Fibroblast of pulmonary artery (primary cell): Measurements from ENCODE around the gene PPP1R1B.

Experiments used
- DNase-seq: peaks from one replicate; pipeline ENCODE4 v3.0.0-alpha.2; 2010; ENCODE audit warnings: low read depth
- H3K4me3 ChIP-seq: replicated peaks from 2 replicates; pipeline ENCODE4 v1.5.1; 2011; ENCODE audit warnings: low read depth, mild to moderate bottlenecking, control low read depth, low read length, moderate library complexity
- TF ChIP-seq, protein P1 (sequence below): IDR thresholded peaks from 2 replicates; pipeline ENCODE4 v1.5.1; 2011; ENCODE audit warnings: mild to moderate bottlenecking, control low read depth, low read length, inconsistent platforms; ENCODE audit errors: missing control alignments

PPP1R1B gene

DNA sequence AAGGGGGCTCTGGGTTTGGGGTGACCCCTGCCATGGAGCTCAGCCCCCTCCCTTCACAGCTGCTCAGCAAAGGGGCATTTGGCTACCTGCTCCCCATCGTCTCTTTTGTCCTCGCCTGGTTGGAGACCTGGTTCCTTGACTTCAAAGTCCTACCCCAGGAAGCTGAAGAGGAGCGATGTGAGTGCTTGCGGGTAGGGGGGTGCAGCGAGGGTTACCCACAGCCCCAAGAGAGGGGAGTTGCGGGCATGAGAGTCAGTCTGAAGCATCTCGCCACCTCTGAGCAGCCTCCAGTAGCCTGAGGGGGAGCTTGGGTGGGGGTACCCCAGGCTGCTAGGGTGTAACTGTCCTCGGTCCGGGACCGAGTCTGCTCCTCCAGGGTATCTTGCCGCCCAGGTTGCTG, 31.6 kb downstream of the PPP1R1B start:
- TF ChIP-seq, protein P1, sequence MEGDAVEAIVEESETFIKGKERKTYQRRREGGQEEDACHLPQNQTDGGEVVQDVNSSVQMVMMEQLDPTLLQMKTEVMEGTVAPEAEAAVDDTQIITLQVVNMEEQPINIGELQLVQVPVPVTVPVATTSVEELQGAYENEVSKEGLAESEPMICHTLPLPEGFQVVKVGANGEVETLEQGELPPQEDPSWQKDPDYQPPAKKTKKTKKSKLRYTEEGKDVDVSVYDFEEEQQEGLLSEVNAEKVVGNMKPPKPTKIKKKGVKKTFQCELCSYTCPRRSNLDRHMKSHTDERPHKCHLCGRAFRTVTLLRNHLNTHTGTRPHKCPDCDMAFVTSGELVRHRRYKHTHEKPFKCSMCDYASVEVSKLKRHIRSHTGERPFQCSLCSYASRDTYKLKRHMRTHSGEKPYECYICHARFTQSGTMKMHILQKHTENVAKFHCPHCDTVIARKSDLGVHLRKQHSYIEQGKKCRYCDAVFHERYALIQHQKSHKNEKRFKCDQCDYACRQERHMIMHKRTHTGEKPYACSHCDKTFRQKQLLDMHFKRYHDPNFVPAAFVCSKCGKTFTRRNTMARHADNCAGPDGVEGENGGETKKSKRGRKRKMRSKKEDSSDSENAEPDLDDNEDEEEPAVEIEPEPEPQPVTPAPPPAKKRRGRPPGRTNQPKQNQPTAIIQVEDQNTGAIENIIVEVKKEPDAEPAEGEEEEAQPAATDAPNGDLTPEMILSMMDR: no peak

DNA sequence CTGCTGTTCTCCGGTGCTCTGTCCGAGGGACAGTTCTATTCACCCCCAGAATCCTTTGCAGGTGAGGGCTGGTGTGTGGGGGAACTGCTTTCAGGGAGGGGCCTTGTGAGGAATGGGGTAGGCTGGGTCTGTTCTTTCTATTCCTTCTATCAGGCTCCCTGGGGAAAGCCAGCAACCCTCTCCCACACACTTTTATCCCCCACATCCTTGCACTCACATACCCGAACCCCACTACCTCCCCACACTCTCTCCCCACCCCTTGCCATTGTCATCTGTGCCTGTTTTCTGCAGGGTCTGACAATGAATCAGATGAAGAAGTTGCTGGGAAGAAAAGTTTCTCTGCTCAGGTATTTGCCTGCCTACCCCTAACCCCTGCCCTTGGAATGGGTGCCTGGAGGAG, 32.0 kb downstream of the PPP1R1B start:
- no peak for DNase-seq
- TF ChIP-seq, protein P1: no peak
- no peak overlapping the region for H3K4me3 ChIP-seq

More for the DNA sequence above, 31.6 kb downstream of the PPP1R1B start:
- H3K4me3 ChIP-seq: no peak overlapping the region
- no peak for DNase-seq

DNA sequence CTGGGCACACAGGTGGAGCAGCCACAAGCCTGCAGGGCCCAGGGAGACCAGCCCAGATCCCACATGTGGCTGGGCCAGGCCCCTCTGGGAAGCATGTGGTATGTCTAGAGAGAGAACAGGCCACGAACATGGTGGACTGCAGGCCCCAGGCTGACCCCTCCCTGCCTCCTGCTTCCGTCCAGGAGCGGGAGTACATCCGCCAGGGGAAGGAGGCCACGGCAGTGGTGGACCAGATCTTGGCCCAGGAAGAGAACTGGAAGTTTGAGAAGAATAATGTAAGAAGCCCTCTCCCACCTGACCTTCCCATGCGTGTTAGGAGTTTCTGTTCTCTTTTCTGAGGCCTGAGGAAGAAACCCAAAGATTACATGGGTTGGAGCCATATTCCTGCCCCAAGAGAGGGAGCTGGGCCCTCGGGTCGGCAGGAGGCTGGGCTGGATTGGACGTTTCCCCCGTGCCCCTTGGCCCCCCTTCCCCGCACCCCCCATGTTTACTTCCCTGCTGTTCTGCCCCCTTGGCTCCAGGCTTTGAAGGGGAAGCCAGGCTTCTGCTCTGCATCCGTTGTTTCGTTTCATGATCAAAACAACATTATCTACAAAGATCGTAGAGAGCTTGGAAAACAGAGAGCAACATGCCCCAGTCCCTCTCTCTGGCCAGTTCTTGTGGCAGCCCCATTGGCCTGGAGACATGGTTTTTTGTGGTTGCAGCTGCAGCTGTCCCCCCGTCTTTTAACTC, 32.7 kb downstream of the PPP1R1B start:
- no peak overlapping the region for H3K4me3 ChIP-seq
- DNase-seq: no peak
- TF ChIP-seq, protein P1: no peak

DNA sequence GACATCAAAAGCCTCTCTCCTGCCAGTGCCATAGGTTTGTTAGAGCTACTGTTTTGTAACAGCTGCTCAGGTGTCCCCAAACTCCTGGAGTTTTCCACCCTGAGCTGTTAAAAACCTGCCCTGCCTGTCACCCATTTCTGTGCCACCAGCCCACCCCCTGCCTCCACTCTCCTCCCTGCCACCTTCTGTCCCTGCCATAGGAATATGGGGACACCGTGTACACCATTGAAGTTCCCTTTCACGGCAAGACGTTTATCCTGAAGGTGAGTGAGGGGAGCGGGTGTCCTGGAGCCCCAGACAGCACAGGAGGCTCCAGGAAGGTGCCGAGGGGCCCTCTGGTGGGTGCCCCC, 33.2 kb downstream of the PPP1R1B start:
- TF ChIP-seq, protein P1: no peak
- H3K4me3 ChIP-seq: no peak overlapping the region
- no peak for DNase-seq

DNA sequence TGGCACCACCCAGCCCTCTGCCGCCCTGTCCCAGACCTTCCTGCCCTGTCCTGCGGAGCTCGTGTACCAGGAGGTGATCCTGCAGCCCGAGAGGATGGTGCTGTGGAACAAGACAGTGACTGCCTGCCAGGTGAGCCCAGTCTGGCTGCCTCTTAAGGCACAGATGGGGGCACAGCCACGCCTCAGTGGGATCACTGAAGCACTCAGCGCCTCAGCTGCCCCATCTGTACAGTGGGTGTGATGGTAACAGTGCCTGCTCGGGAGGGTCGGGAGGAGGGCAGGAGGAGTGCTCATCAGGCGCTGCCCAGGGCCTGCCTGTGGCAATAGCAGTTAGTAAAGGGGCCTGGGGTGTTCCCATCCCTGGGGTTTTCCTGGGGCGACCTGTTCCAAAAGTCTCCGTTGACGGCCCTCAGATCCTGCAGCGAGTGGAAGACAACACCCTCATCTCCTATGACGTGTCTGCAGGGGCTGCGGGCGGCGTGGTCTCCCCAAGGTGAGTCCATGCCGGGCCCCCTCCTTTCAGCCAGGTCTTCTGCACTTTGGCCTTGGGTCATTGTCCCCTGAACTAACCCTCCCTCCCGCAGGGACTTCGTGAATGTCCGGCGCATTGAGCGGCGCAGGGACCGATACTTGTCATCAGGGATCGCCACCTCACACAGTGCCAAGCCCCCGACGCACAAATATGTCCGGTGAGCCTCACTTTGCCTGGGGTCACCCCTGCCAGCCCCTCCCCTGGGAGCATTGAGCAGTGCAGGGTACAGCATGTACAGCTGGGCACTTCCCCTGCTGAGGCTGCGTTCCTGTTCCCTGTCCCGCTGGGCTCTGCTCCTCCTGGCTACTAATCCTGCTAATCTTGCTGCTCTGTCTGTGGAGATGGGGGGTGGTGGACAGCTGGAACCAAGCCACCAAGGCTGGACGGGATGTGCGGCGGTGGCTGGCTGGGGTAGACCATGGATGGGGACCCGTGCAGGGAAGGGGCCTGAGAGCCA, 33.9 kb downstream of the PPP1R1B start:
- no peak overlapping the region for H3K4me3 ChIP-seq
- TF ChIP-seq, protein P1: no peak
- DNase-seq: no peak

DNA sequence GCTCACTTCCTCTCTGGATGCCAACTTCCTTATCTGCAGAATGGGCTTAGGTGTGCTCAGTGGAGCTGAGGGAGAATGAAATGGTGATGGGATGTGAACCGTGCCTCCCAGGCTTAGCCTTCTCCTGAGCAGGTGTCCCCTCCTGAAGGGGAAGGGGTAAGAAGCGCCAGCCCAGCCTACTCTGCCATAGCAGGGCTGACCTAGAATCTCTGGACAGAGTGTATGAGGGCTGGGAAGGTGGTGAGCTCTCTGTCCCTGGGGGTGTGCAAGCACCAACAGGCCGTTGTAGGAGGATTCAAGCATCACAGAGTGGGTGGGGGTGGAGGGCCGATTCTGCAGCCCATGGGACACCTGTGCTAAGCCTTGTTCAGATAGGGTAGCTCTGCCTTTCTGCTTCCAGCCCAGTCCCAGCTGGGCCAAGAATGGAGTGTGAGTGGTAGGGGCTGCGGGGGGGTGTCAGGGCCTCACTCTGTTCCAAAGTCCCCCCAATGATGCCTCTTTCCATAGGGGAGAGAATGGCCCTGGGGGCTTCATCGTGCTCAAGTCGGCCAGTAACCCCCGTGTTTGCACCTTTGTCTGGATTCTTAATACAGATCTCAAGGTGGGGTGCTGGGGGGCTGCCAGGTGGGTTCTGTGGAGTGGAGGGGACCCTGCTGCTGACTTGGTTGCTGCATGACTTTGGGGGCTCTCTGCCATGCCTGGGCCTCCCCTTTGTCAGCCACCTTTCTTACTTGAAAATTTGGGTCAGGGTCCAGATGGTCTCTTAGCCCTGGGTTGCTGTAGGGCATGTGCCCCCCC, 35.2 kb downstream of the PPP1R1B start:
- DNase-seq: no peak
- no peak overlapping the region for H3K4me3 ChIP-seq
- TF ChIP-seq, protein P1: no peak
